HK-2 (cell line): Measurements from ENCODE around the gene TFEB.
"Not testable (repeated sequence)": the region's sequence is repeated elsewhere in the genome, so short reads cannot be mapped to it uniquely, and the experiment has no call there.

Experiments used
- DNase-seq: peaks from one replicate; pipeline ENCODE4 v3.0.0-alpha.2; 2018; ENCODE audit not compliant: unreplicated experiment

TFEB gene

GRCh38 chr6:41766043-41766664 is 30.7 kb upstream of the TFEB start:
- DNase-seq: not testable (repeated sequence)

GRCh38 chr6:41763470-41763869 is 28.1 kb upstream of the TFEB start:
- no peak for DNase-seq

GRCh38 chr6:41759905-41760579 is 24.6 kb upstream of the TFEB start:
- no peak for DNase-seq

GRCh38 chr6:41759106-41759904 is 23.9 kb upstream of the TFEB start:
- no peak for DNase-seq

GRCh38 chr6:41758641-41759035 is 23.2 kb upstream of the TFEB start:
- no peak for DNase-seq

GRCh38 chr6:41757931-41758640 is 22.7 kb upstream of the TFEB start:
- no peak for DNase-seq

- no peak for DNase-seq
Measured at GRCh38 chr6:41757271-41757670, 21.9 kb upstream of the TFEB start.

- no peak for DNase-seq
Measured at GRCh38 chr6:41756354-41756753, 20.9 kb upstream of the TFEB start.

- no peak for DNase-seq
Measured at GRCh38 chr6:41755895-41756294, 20.5 kb upstream of the TFEB start.

GRCh38 chr6:41750374-41750773 is 15.0 kb upstream of the TFEB start:
- no peak for DNase-seq

- no peak for DNase-seq
Measured at GRCh38 chr6:41748542-41748941, 13.1 kb upstream of the TFEB start.

- DNase-seq: no peak
Measured at GRCh38 chr6:41748102-41748477, 12.7 kb upstream of the TFEB start.

- DNase-seq: no peak
Measured at GRCh38 chr6:41747256-41748101, 12.1 kb upstream of the TFEB start, which contains the start of gene PGC. PGC (minus strand) TSS chr6:41747397; CDS start chr6:41747334, 63 bp downstream.

GRCh38 chr6:41746107-41746506 is 10.7 kb upstream of the TFEB start:
- DNase-seq: no peak

GRCh38 chr6:41744236-41744787 is 8.9 kb upstream of the TFEB start:
- DNase-seq: no peak

GRCh38 chr6:41743406-41744235 is 8.2 kb upstream of the TFEB start:
- no peak for DNase-seq

GRCh38 chr6:41741625-41742490 is 6.5 kb upstream of the TFEB start:
- no peak for DNase-seq

GRCh38 chr6:41740366-41741162 is 5.2 kb upstream of the TFEB start:
- no peak for DNase-seq
